Measurements from ENCODE around the gene INHBE.

INHBE gene

GRCh38 chr12:57461917-57462250, 6.8 kb downstream of the INHBE start:
- DNase-seq, result no peak

- peak; percentile 95 for DNase-seq
Measured at GRCh38 chr12:57462251-57462911, 7.3 kb downstream of the INHBE start.

GRCh38 chr12:57462912-57463253, 7.8 kb downstream of the INHBE start:
- DNase-seq, result no peak

- no peak for DNase-seq
Measured at GRCh38 chr12:57464569-57464968, 9.5 kb downstream of the INHBE start.

- DNase-seq, result no peak
Measured at GRCh38 chr12:57465030-57465746, 10.1 kb downstream of the INHBE start.

- DNase-seq, result no peak
Measured at GRCh38 chr12:57465747-57466505, 10.8 kb downstream of the INHBE start.

- DNase-seq, result no peak
Measured at GRCh38 chr12:57467212-57467874, 12.2 kb downstream of the INHBE start.

GRCh38 chr12:57467915-57468314, 12.8 kb downstream of the INHBE start:
- no peak for DNase-seq

- no peak for DNase-seq
Measured at GRCh38 chr12:57469296-57470164, 14.4 kb downstream of the INHBE start.

GRCh38 chr12:57470286-57470969, 15.3 kb downstream of the INHBE start:
- no peak for DNase-seq

- no peak for DNase-seq
Measured at GRCh38 chr12:57470970-57471656, 16.0 kb downstream of the INHBE start.

GRCh38 chr12:57471661-57472060, 16.6 kb downstream of the INHBE start:
- DNase-seq, result no peak

- no peak for DNase-seq
Measured at GRCh38 chr12:57472391-57472790, 17.3 kb downstream of the INHBE start.

- DNase-seq, result no peak
Measured at GRCh38 chr12:57473392-57473791, 18.3 kb downstream of the INHBE start.

GRCh38 chr12:57473886-57474285, 18.8 kb downstream of the INHBE start:
- no peak for DNase-seq

GRCh38 chr12:57474430-57474829, 19.3 kb downstream of the INHBE start:
- no peak for DNase-seq

GRCh38 chr12:57474862-57475261, 19.8 kb downstream of the INHBE start:
- DNase-seq, result no peak

GRCh38 chr12:57475271-57476161, 20.4 kb downstream of the INHBE start:
- no peak for DNase-seq

GRCh38 chr12:57476162-57476992, 21.3 kb downstream of the INHBE start:
- peak; percentile 90 for DNase-seq
